Measurements from ENCODE around the gene SLC38A10.

The SLC38A10 gene

GRCh38 chr17:81265576-81265975 is 29.5 kb downstream of the SLC38A10 start:
- Histone ChIP-seq H4K20me1 (peaks cover 17 to 72% (median 37%) of the 10 kb centered on the region in 11 experiments), H3K27me3 (no peaks in the 10 kb centered on the region), H3K36me3 (peaks cover 69 to 100% (median 87%) of the 10 kb centered on the region in 11 experiments), H3K27ac (peak overlapping the region in 1 of 11 experiments; percentile 4; a peak in 1 of 22 replicates), H3K4me3 (no peak overlapping the region), H3K9me3 (replicated peaks in 1 of 11) (no peaks in the 10 kb centered on the region), H3K4me1 (peaks cover 22 to 48% (median 41%) of the 10 kb centered on the region in 10 experiments), H3K4me2 (no peak overlapping the region), H3K9ac (no peak overlapping the region)
- no peak for TF ChIP-seq Cebpa-rat (IDR thresholded peaks at IDR 0.05)

- Histone ChIP-seq H3K4me1 (peaks cover 22 to 54% (median 47%) of the 10 kb centered on the region in 10 experiments), H4K20me1 (peaks cover 26 to 78% (median 46%) of the 10 kb centered on the region in 11 experiments)
Measured at GRCh38 chr17:81264640-81265039, 30.5 kb downstream of the SLC38A10 start.

GRCh38 chr17:81263371-81264181 is 31.5 kb downstream of the SLC38A10 start:
- Histone ChIP-seq H3K9me3 (replicated peaks in 1 of 11) (no peaks in the 10 kb centered on the region), H3K27ac (no peak overlapping the region), H4K20me1 (peaks cover 37 to 89% (median 57%) of the 10 kb centered on the region in 11 experiments), H3K4me3 (no peak overlapping the region), H3K27me3 (peaks cover 0 to 8% (median 0%) of the 10 kb centered on the region in 11 experiments; a peak in 1 of 22 replicates), H3K4me2 (no peak overlapping the region), H3K4me1 (peaks cover 22 to 64% (median 57%) of the 10 kb centered on the region in 10 experiments), H3K36me3 (peaks cover 52 to 100% (median 85%) of the 10 kb centered on the region in 11 experiments), H3K9ac (no peak overlapping the region)
- TF ChIP-seq Cebpa-rat (IDR thresholded peaks at IDR 0.05), result no peak

More at GRCh38 chr17:81264640-81265039, 30.5 kb downstream of the SLC38A10 start:
- H3K9ac ChIP-seq, result no peak overlapping the region
- H3K36me3 ChIP-seq, result peaks cover 61 to 100% (median 86%) of the 10 kb centered on the region in 11 experiments
- no peak overlapping the region for H3K4me3 ChIP-seq
- no peak for TF ChIP-seq Cebpa-rat (IDR thresholded peaks at IDR 0.05)
- no peak overlapping the region for H3K27ac ChIP-seq
- H3K27me3 ChIP-seq, result peaks cover 0 to 6% (median 0%) of the 10 kb centered on the region in 11 experiments; a peak in 1 of 22 replicates
- no peak overlapping the region for H3K4me2 ChIP-seq
- H3K9me3 ChIP-seq (replicated peaks in 1 of 11), result no peaks in the 10 kb centered on the region

GRCh38 chr17:81261582-81262336 is 33.3 kb downstream of the SLC38A10 start:
- H3K9ac ChIP-seq, result peak overlapping the region in 4 of 11 experiments; percentile 5 to 43 (median 18); a peak in 4 of 22 replicates
- H3K4me3 ChIP-seq, result no peak overlapping the region
- H3K4me1 ChIP-seq, result peaks cover 11 to 66% (median 57%) of the 10 kb centered on the region in 10 experiments
- peaks cover 52 to 100% (median 91%) of the 10 kb centered on the region in 11 experiments for H3K36me3 ChIP-seq
- H3K27me3 ChIP-seq, result peaks cover 0 to 8% (median 0%) of the 10 kb centered on the region in 11 experiments; a peak in 1 of 22 replicates
- H4K20me1 ChIP-seq, result peaks cover 55 to 94% (median 75%) of the 10 kb centered on the region in 11 experiments
- TF ChIP-seq Cebpa-rat (IDR thresholded peaks at IDR 0.05), result no peak
- no peak overlapping the region for H3K27ac ChIP-seq
- H3K4me2 ChIP-seq, result peak overlapping the region; percentile 13 to 93 (median 84); a peak in 21 of 22 replicates
- no peaks in the 10 kb centered on the region for H3K9me3 ChIP-seq (replicated peaks in 1 of 11)

- peaks cover 46 to 95% (median 84%) of the 10 kb centered on the region in 11 experiments for H3K36me3 ChIP-seq
- H3K4me1 ChIP-seq, result peaks cover 14 to 72% (median 60%) of the 10 kb centered on the region in 10 experiments
- peak overlapping the region in 9 of 11 experiments; percentile 58 to 93 (median 88); a peak in 17 of 22 replicates for H3K4me2 ChIP-seq
Measured at GRCh38 chr17:81261096-81261495, 34.0 kb downstream of the SLC38A10 start.

GRCh38 chr17:81260641-81261040 is 34.5 kb downstream of the SLC38A10 start:
- H3K36me3 ChIP-seq, result peaks cover 42 to 90% (median 80%) of the 10 kb centered on the region in 11 experiments

More at GRCh38 chr17:81261096-81261495, 34.0 kb downstream of the SLC38A10 start:
- Histone ChIP-seq H3K9me3 (replicated peaks in 1 of 11) (no peaks in the 10 kb centered on the region), H3K4me3 (no peak overlapping the region), H3K9ac (peak overlapping the region in 4 of 11 experiments; percentile 5 to 38 (median 18); a peak in 3 of 22 replicates), H3K27me3 (peaks cover 0 to 8% (median 0%) of the 10 kb centered on the region in 11 experiments; a peak in 1 of 22 replicates), H4K20me1 (peaks cover 61 to 96% (median 82%) of the 10 kb centered on the region in 11 experiments), H3K27ac (no peak overlapping the region)
- no peak for TF ChIP-seq Cebpa-rat (IDR thresholded peaks at IDR 0.05)

GRCh38 chr17:81260171-81260570 is 34.9 kb downstream of the SLC38A10 start:
- Histone ChIP-seq H3K9ac (peak overlapping the region in 5 of 11 experiments; percentile 7 to 39 (median 16); a peak in 3 of 22 replicates), H3K36me3 (peaks cover 38 to 86% (median 75%) of the 10 kb centered on the region in 11 experiments), H3K27ac (no peak overlapping the region), H3K4me2 (peak overlapping the region in 10 of 11 experiments; percentile 18 to 93 (median 86); a peak in 19 of 22 replicates), H4K20me1 (peaks cover 69 to 98% (median 88%) of the 10 kb centered on the region in 11 experiments), H3K27me3 (peaks cover 0 to 8% (median 0%) of the 10 kb centered on the region in 11 experiments; a peak in 1 of 22 replicates), H3K4me1 (peaks cover 24 to 76% (median 69%) of the 10 kb centered on the region in 10 experiments), H3K4me3 (no peak overlapping the region; a peak in 2 of 20 replicates), H3K9me3 (replicated peaks in 1 of 11) (no peaks in the 10 kb centered on the region)
- TF ChIP-seq Cebpa-rat (IDR thresholded peaks at IDR 0.05), result no peak

More at GRCh38 chr17:81260641-81261040, 34.5 kb downstream of the SLC38A10 start:
- H3K4me3 ChIP-seq, result no peak overlapping the region; a peak in 2 of 20 replicates
- TF ChIP-seq Cebpa-rat (IDR thresholded peaks at IDR 0.05), result no peak
- peaks cover 19 to 76% (median 65%) of the 10 kb centered on the region in 10 experiments for H3K4me1 ChIP-seq
- H3K27me3 ChIP-seq, result peaks cover 0 to 8% (median 0%) of the 10 kb centered on the region in 11 experiments; a peak in 1 of 22 replicates
- H3K4me2 ChIP-seq, result peak overlapping the region in 10 of 11 experiments; percentile 18 to 93 (median 86); a peak in 19 of 22 replicates
- no peaks in the 10 kb centered on the region for H3K9me3 ChIP-seq (replicated peaks in 1 of 11)
- peaks cover 65 to 96% (median 86%) of the 10 kb centered on the region in 11 experiments for H4K20me1 ChIP-seq
- H3K9ac ChIP-seq, result peak overlapping the region in 5 of 11 experiments; percentile 7 to 39 (median 27); a peak in 3 of 22 replicates
- no peak overlapping the region for H3K27ac ChIP-seq

GRCh38 chr17:81259058-81259605 is 36.0 kb downstream of the SLC38A10 start:
- TF ChIP-seq Cebpa-rat (IDR thresholded peaks at IDR 0.05), result no peak
- 0 out of 20 replicates have a peak overlapping the region, but pooled peaks of 1 of the 10 experiments have one; percentile 11 for H3K4me3 ChIP-seq
- no peaks in the 10 kb centered on the region for H3K9me3 ChIP-seq (replicated peaks in 1 of 11)
- H4K20me1 ChIP-seq, result peaks cover 76 to 100% (median 90%) of the 10 kb centered on the region in 11 experiments
- peaks cover 27 to 75% (median 65%) of the 10 kb centered on the region in 11 experiments for H3K36me3 ChIP-seq
- no peak overlapping the region for H3K27ac ChIP-seq
- H3K27me3 ChIP-seq, result peaks cover 0 to 8% (median 0%) of the 10 kb centered on the region in 11 experiments; a peak in 1 of 22 replicates
- peak overlapping the region in 9 of 11 experiments; percentile 58 to 93 (median 88); a peak in 18 of 22 replicates for H3K4me2 ChIP-seq
- peak overlapping the region in 4 of 11 experiments; percentile 20 to 39 (median 28); a peak in 3 of 22 replicates for H3K9ac ChIP-seq
- H3K4me1 ChIP-seq, result peaks cover 33 to 85% (median 79%) of the 10 kb centered on the region in 10 experiments
